Mesenchymal stem cell (in vitro differentiated cells and primary cell): Measurements from ENCODE around the gene COX5B.

Source experiments
- DNase-seq: peaks from one replicate; pipeline ENCODE4 v3.0.0-alpha.2; 2013
- H2AFZ ChIP-seq: one replicate; pipeline ENCODE4 v1.6.1; 2013; ENCODE audit warnings: low read depth, mild to moderate bottlenecking, control low read depth, inconsistent platforms, low read length, moderate library complexity
- H2AK5ac ChIP-seq: 2 replicates; pipeline ENCODE4 v1.6.1; 2013; ENCODE audit warnings: low read length, moderate library complexity, mild to moderate bottlenecking, inconsistent platforms; ENCODE audit not compliant: severe bottlenecking
- H2BK120ac ChIP-seq: one replicate; pipeline ENCODE4 v1.6.1; 2013; ENCODE audit warnings: low read depth, mild to moderate bottlenecking, inconsistent platforms, low read length, moderate library complexity
- H2BK12ac ChIP-seq, 2 experiments: one replicate each; pipeline ENCODE4 v1.6.1; 2013; ENCODE audit warnings: inconsistent platforms in 2 of 2, low read length in 2 of 2, mild to moderate bottlenecking in 2 of 2, moderate library complexity in 2 of 2, control low read depth in 1 of 2
- H2BK15ac ChIP-seq: one replicate; pipeline ENCODE4 v1.6.1; 2013; ENCODE audit warnings: mild to moderate bottlenecking, low read depth, inconsistent platforms; ENCODE audit not compliant: poor library complexity, severe bottlenecking
- H2BK5ac ChIP-seq: 2 replicates; pipeline ENCODE4 v1.6.1; 2013; ENCODE audit warnings: low read depth, mild to moderate bottlenecking, low read length, control low read depth, inconsistent platforms; ENCODE audit not compliant: poor library complexity, severe bottlenecking
- H3K14ac ChIP-seq, 2 experiments: one replicate each; pipeline ENCODE4 v1.6.1; 2013; ENCODE audit warnings: inconsistent platforms in 2 of 2, low read length in 2 of 2, control low read depth in 1 of 2, mild to moderate bottlenecking in 1 of 2, moderate library complexity in 1 of 2
- H3K18ac ChIP-seq, 2 experiments: one replicate each; pipeline ENCODE4 v1.6.1; 2013; ENCODE audit warnings: inconsistent platforms in 2 of 2, low read length in 2 of 2, control low read depth in 1 of 2, low read depth in 1 of 2, mild to moderate bottlenecking in 1 of 2
- H3K23ac ChIP-seq, 2 experiments: one replicate each; pipeline ENCODE4 v1.6.1; 2013; ENCODE audit warnings: inconsistent platforms in 2 of 2, low read length in 2 of 2, mild to moderate bottlenecking in 2 of 2, moderate library complexity in 2 of 2, control low read depth in 1 of 2
- H3K27ac ChIP-seq: 2 replicates; pipeline ENCODE4 v1.5.1; 2013; ENCODE audit warnings: mild to moderate bottlenecking, moderate library complexity, low read length, control low read depth, inconsistent platforms; ENCODE audit not compliant: poor library complexity, severe bottlenecking
- H3K27me3 ChIP-seq, 2 experiments: 2 replicates each; pipeline versions ENCODE4 v1.6.1 to v1.7.0; 2013; ENCODE audit warnings: low read length in 2 of 2, mild to moderate bottlenecking in 2 of 2, moderate library complexity in 2 of 2, control low read depth in 1 of 2, inconsistent platforms in 1 of 2; ENCODE audit not compliant: control insufficient read depth in 1 of 2, insufficient read depth in 1 of 2
- H3K36me3 ChIP-seq, 2 experiments: 2 replicates each; pipeline versions ENCODE4 v1.6.1 to v1.7.0; 2013; ENCODE audit warnings: low read length in 2 of 2, control low read depth in 1 of 2, inconsistent platforms in 1 of 2, low read depth in 1 of 2, mild to moderate bottlenecking in 1 of 2; ENCODE audit not compliant: insufficient read depth in 2 of 2, control insufficient read depth in 1 of 2
- H3K4ac ChIP-seq, 2 experiments: one replicate each; pipeline ENCODE4 v1.6.1; 2013; ENCODE audit warnings: inconsistent platforms in 2 of 2, low read length in 2 of 2, mild to moderate bottlenecking in 2 of 2, moderate library complexity in 2 of 2, control low read depth in 1 of 2, low read depth in 1 of 2
- H3K4me1 ChIP-seq: 2 replicates; pipeline ENCODE4 v1.6.1; 2013; ENCODE audit warnings: low read depth, low read length, control low read depth; ENCODE audit not compliant: control insufficient read depth, insufficient read depth
- H3K4me2 ChIP-seq: 2 replicates; pipeline ENCODE4 v1.6.1; 2013; ENCODE audit warnings: low read length, mild to moderate bottlenecking, inconsistent platforms; ENCODE audit not compliant: poor library complexity, severe bottlenecking
- H3K4me3 ChIP-seq, 2 experiments: 2 replicates each; pipeline versions ENCODE4 v1.5.1 to v1.7.0; 2013; ENCODE audit warnings: low read length in 2 of 2, mild to moderate bottlenecking in 2 of 2, control low read depth in 1 of 2, low read depth in 1 of 2; ENCODE audit not compliant: insufficient read depth in 1 of 2
- H3K79me1 ChIP-seq: replicated peaks from 2 replicates; pipeline ENCODE4 v1.6.1; 2013; ENCODE audit warnings: mild to moderate bottlenecking, control low read depth, low read length, inconsistent platforms; ENCODE audit not compliant: poor library complexity, severe bottlenecking
- H3K9ac ChIP-seq: 2 replicates; pipeline ENCODE4 v1.7.0; 2013; ENCODE audit warnings: mild to moderate bottlenecking, low read length, moderate library complexity
- H3K9me3 ChIP-seq: 2 replicates; pipeline ENCODE4 v1.7.0; 2013; ENCODE audit warnings: mild to moderate bottlenecking, low read length; ENCODE audit not compliant: control insufficient read depth
- H4K8ac ChIP-seq: one replicate; pipeline ENCODE4 v1.6.1; 2013; ENCODE audit warnings: inconsistent platforms, mild to moderate bottlenecking, low read length, moderate library complexity
- H4K91ac ChIP-seq: one replicate; pipeline ENCODE4 v1.6.1; 2013; ENCODE audit warnings: mild to moderate bottlenecking, low read length, inconsistent platforms
- WGBS: methylation state at CpG from one replicate; pipeline ENCODE4 v1.1.7; 2013; ENCODE audit warnings: mixed read lengths; 5-methylcytosine and 5-hydroxymethylcytosine counted together

The COX5B gene

DNA sequence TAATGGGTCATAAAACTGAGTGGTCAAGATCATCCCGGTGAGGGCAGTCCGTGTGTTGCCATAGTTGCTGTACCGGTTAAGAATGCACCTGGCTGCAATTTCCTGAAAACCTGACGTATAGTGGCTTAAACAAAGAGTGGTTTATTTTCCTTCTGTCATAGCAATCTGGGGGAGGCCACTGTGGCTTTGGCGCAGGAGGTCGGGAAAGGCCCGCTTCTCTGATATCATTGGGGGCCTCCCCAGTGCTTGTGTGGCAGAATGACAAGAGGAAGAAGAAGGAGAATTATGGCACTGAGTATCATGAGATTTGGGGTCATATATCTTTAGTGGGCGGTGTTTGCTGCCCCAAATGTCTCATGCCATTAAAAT lies 28.0 kb downstream of the COX5B start:
- Histone ChIP-seq H3K23ac (no peak overlapping the region), H3K4me2 (no peak overlapping the region), H3K79me1 (no peaks in the 10 kb centered on the region), H3K4ac (no peak overlapping the region), H3K14ac (no peak overlapping the region), H3K4me1 (no peaks in the 10 kb centered on the region), H2AK5ac (no peak overlapping the region), H2BK120ac (no peak overlapping the region), H3K27me3 (no peaks in the 10 kb centered on the region), H2BK15ac (no peak overlapping the region), H3K27ac (no peak overlapping the region), H3K36me3 (no peaks in the 10 kb centered on the region), H3K9ac (no peak overlapping the region), H3K9me3 (no peaks in the 10 kb centered on the region), H4K91ac (no peak overlapping the region), H3K18ac (no peak overlapping the region), H2AFZ (no peak overlapping the region), H3K4me3 (no peak overlapping the region), H4K8ac (no peak overlapping the region), H2BK5ac (no peak overlapping the region), H2BK12ac (no peak overlapping the region)
- WGBS = 93% methylated on average over 8 of the region's 8 CpGs
- DNase-seq = no peak

- H4K8ac ChIP-seq = no peak overlapping the region
- no peaks in the 10 kb centered on the region for H3K4me1 ChIP-seq
- H3K27ac ChIP-seq = no peak overlapping the region
- H2AK5ac ChIP-seq = no peak overlapping the region
- no peak overlapping the region for H2AFZ ChIP-seq
- DNase-seq = no peak
- 82% methylated on average over 5 of the region's 5 CpGs for WGBS
- H4K91ac ChIP-seq = no peak overlapping the region
- no peak overlapping the region for H2BK120ac ChIP-seq
- H3K9ac ChIP-seq = no peak overlapping the region
- no peak overlapping the region for H3K4ac ChIP-seq
- no peak overlapping the region for H2BK12ac ChIP-seq
- H3K4me2 ChIP-seq = no peak overlapping the region
- H2BK15ac ChIP-seq = no peak overlapping the region
- H3K23ac ChIP-seq = no peak overlapping the region
- H3K18ac ChIP-seq = no peak overlapping the region
- H3K14ac ChIP-seq = no peak overlapping the region
- no peak overlapping the region for H3K4me3 ChIP-seq
- no peaks in the 10 kb centered on the region for H3K27me3 ChIP-seq
- no peaks in the 10 kb centered on the region for H3K36me3 ChIP-seq
- no peaks in the 10 kb centered on the region for H3K9me3 ChIP-seq
- no peak overlapping the region for H2BK5ac ChIP-seq
- H3K79me1 ChIP-seq = no peaks in the 10 kb centered on the region
Observed at GRCh38 chr2:97675430-97676113, 29.7 kb downstream of the COX5B start.

- Histone ChIP-seq H3K79me1 (no peaks in the 10 kb centered on the region), H3K27ac (no peak overlapping the region), H3K27me3 (no peaks in the 10 kb centered on the region), H3K4me3 (no peak overlapping the region), H4K91ac (no peak overlapping the region), H3K4me1 (no peaks in the 10 kb centered on the region), H4K8ac (no peak overlapping the region), H3K14ac (no peak overlapping the region), H3K4me2 (no peak overlapping the region), H3K18ac (no peak overlapping the region), H2AFZ (no peak overlapping the region), H3K4ac (no peak overlapping the region), H3K9ac (no peak overlapping the region), H3K23ac (no peak overlapping the region), H2BK5ac (no peak overlapping the region), H2BK12ac (no peak overlapping the region), H2BK120ac (no peak overlapping the region), H3K36me3 (no peaks in the 10 kb centered on the region), H3K9me3 (no peaks in the 10 kb centered on the region), H2AK5ac (no peak overlapping the region), H2BK15ac (no peak overlapping the region)
- no peak for DNase-seq
- WGBS = 89% methylated on average over 1 of the region's 1 CpG
Observed at GRCh38 chr2:97676620-97677019, 30.8 kb downstream of the COX5B start.

DNA sequence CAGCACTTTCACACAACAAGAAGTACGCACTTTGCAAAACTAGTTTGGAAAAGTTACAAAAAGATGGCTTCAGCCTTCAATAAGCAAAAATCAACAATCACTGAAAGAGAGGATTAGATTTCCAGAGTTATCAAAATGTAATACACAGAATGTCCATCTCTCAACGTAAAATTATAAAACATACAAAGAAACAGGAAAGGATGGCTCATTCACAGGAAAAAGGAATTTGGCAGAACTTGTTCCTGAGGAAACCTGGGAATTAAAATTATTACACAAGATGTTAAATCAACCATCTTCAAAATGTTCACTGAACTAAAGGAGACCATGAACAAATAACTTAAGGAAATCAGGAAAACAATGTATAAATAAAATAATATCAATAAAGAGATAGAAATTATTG lies 31.6 kb downstream of the COX5B start:
- 100% methylated on average over 1 of the region's 2 CpGs for WGBS
- Histone ChIP-seq H2BK15ac (no peak overlapping the region), H2BK12ac (no peak overlapping the region), H3K4me2 (no peak overlapping the region), H2BK120ac (no peak overlapping the region), H4K8ac (no peak overlapping the region), H2BK5ac (no peak overlapping the region), H3K4me1 (no peaks in the 10 kb centered on the region), H3K4me3 (no peak overlapping the region), H3K36me3 (no peaks in the 10 kb centered on the region), H3K79me1 (no peaks in the 10 kb centered on the region), H3K9ac (no peak overlapping the region), H3K9me3 (no peaks in the 10 kb centered on the region), H3K23ac (no peak overlapping the region), H2AFZ (no peak overlapping the region), H3K18ac (no peak overlapping the region), H3K4ac (no peak overlapping the region), H3K14ac (no peak overlapping the region), H3K27ac (no peak overlapping the region), H3K27me3 (no peaks in the 10 kb centered on the region), H2AK5ac (no peak overlapping the region), H4K91ac (no peak overlapping the region)
- no peak for DNase-seq
